HepG2 (cell line): ENCODE measurements around the gene TM9SF2. TPM values are rescaled to one million over a fixed set of nuclear protein-coding genes. Genes with fewer than 3 reads are reported as not detected.

Experiments used
- ASH2L ChIP-seq: fragments of 300-600, 200-600 bp; sonication (generic); IDR thresholded peaks from 2 replicates; pipeline ENCODE4 v1.7.0; 2017; ENCODE audit warnings: low read depth, mild to moderate bottlenecking, moderate library complexity, mixed read lengths, low read length; ENCODE audit not compliant: insufficient read length
- CBFB ChIP-seq: sonication (generic); formaldehyde crosslinking; IDR thresholded peaks from 2 replicates; pipeline ENCODE4 v1.4.0; 2020; ENCODE audit warnings: missing genetic modification reagents
- CREB3 ChIP-seq: sonication (generic); formaldehyde crosslinking; IDR thresholded peaks from 2 replicates; pipeline ENCODE4 v1.5.0; 2020; ENCODE audit warnings: missing genetic modification reagents
- CSRNP1 ChIP-seq: sonication (generic); formaldehyde crosslinking; IDR thresholded peaks from 2 replicates; pipeline ENCODE4 v1.8.1; 2023; ENCODE audit warnings: mild to moderate bottlenecking, missing genetic modification reagents
- ELF3 ChIP-seq: IDR thresholded peaks from 2 replicates; pipeline ENCODE4 v1.6.1; 2016; ENCODE audit warnings: missing genetic modification reagents, missing compliant biosample characterization
- FOXM1 ChIP-seq: sonication (generic); formaldehyde crosslinking; IDR thresholded peaks from 2 replicates; pipeline ENCODE4 v1.5.0; 2020; ENCODE audit warnings: missing genetic modification reagents
- GATAD2A ChIP-seq: IDR thresholded peaks from 2 replicates; pipeline ENCODE4 v1.6.1; 2016
- HNF1B ChIP-seq: sonication (generic); formaldehyde crosslinking; IDR thresholded peaks from 2 replicates; pipeline ENCODE4 v1.5.1; 2020; ENCODE audit warnings: mild to moderate bottlenecking, moderate library complexity, missing genetic modification reagents
- HNF4A ChIP-seq: sonication (generic); formaldehyde crosslinking; IDR thresholded peaks from 2 replicates; pipeline ENCODE4 v1.4.0; 2020; ENCODE audit warnings: missing genetic modification reagents
- MAX ChIP-seq: IDR thresholded peaks from 2 replicates; pipeline ENCODE4 v1.6.1; 2012; ENCODE audit warnings: inconsistent platforms
- PHF5A ChIP-seq: IDR thresholded peaks from one replicate; pipeline ENCODE4 v1.6.1; 2018; ENCODE audit warnings: low read depth, missing genetic modification reagents; ENCODE audit not compliant: unreplicated experiment
- PLSCR1 ChIP-seq: sonication (generic); formaldehyde crosslinking; IDR thresholded peaks from 2 replicates; pipeline ENCODE4 v1.5.0; 2020; ENCODE audit warnings: missing genetic modification reagents, mild to moderate bottlenecking, borderline replicate concordance
- SALL1 ChIP-seq: sonication (generic); formaldehyde crosslinking; IDR thresholded peaks from 2 replicates; pipeline ENCODE4 v1.8.0; 2022; ENCODE audit warnings: mild to moderate bottlenecking, missing genetic modification reagents
- SNRNP70 ChIP-seq: fragments of 200-400 bp; formaldehyde crosslinking; IDR thresholded peaks from 2 replicates; pipeline ENCODE4 v1.6.1; 2017; ENCODE audit warnings: mild to moderate bottlenecking, low read depth, low read length, moderate library complexity
- SYNCRIP ChIP-seq: fragments of 200-400 bp; formaldehyde crosslinking; IDR thresholded peaks from 2 replicates; pipeline ENCODE4 v1.6.1; 2018; ENCODE audit warnings: mild to moderate bottlenecking, low read depth, low read length; ENCODE audit not compliant: insufficient read depth
- XBP1 ChIP-seq: sonication (generic); formaldehyde crosslinking; IDR thresholded peaks from 2 replicates; pipeline ENCODE4 v1.5.0; 2020; ENCODE audit warnings: missing genetic modification reagents
- ZBTB3 ChIP-seq: sonication (generic); formaldehyde crosslinking; IDR thresholded peaks from 2 replicates; pipeline ENCODE4 v1.4.0; 2020; ENCODE audit warnings: low read depth, mild to moderate bottlenecking, moderate library complexity, missing genetic modification reagents, borderline replicate concordance
- ZBTB42 ChIP-seq: sonication (generic); formaldehyde crosslinking; IDR thresholded peaks from 2 replicates; pipeline ENCODE4 v1.5.0; 2020; ENCODE audit warnings: mild to moderate bottlenecking, missing genetic modification reagents
- ZNF207 ChIP-seq: fragments of 450-650 bp; IDR thresholded peaks from 2 replicates; pipeline ENCODE4 v1.6.1; 2016; ENCODE audit warnings: antibody characterized with exemption, borderline replicate concordance
- ZNF224 ChIP-seq: sonication (generic); formaldehyde crosslinking; IDR thresholded peaks from 2 replicates; pipeline ENCODE4 v1.5.0; 2020; ENCODE audit warnings: mild to moderate bottlenecking, missing genetic modification reagents
- ZNF263 ChIP-seq: sonication (generic); formaldehyde crosslinking; IDR thresholded peaks from 2 replicates; pipeline ENCODE4 v1.4.0; 2020; ENCODE audit warnings: missing genetic modification reagents
- ZNF382 ChIP-seq: sonication (generic); formaldehyde crosslinking; IDR thresholded peaks from 2 replicates; pipeline ENCODE4 v1.5.0; 2020; ENCODE audit warnings: missing genetic modification reagents, mild to moderate bottlenecking, borderline replicate concordance
- ZNF782 ChIP-seq: sonication (generic); formaldehyde crosslinking; IDR thresholded peaks from 2 replicates; pipeline ENCODE4 v1.4.0; 2020; ENCODE audit warnings: missing genetic modification reagents, mild to moderate bottlenecking, borderline replicate concordance
- polyA plus RNA-seq, 8 experiments: library from polyadenylated mRNA; depleted of rRNA in 3 of 8; stranded (reverse) in 7 of 8; unstranded in 1 of 8; fragments of >200 nt; fragmentation: Illumina TruSeq in 4 of 8; extraction: Trizol in 4 of 8; gene quantifications; 2 replicates each; pipeline versions ENCODE4 v1.2.1 to v1.2.3, GENCODE V29; 2011 to 2016; ENCODE audit warnings: low read depth in 4 of 8, missing spikeins in 1 of 8, mixed read lengths in 1 of 8; ENCODE audit not compliant: insufficient read depth in 1 of 8
- total RNA-seq, 5 experiments: library from RNA; depleted of rRNA; stranded (reverse); fragments of >200 nt; fragmentation: Illumina TruSeq; extraction: Trizol; gene quantifications; 2 replicates each; pipeline ENCODE4 v1.2.3, GENCODE V29; 2016; ENCODE audit warnings: low read depth in 1 of 5

Gene TM9SF2
- total and polyA plus RNA-seq, 2 of the 13 experiments (the other 11 are each of a cell fraction or from before 2014, with no cell fraction given), result 94.1 to 123 TPM

GRCh38 chr13:99498171-99499161, 2.8 kb upstream of the TM9SF2 start (continued):
- TF ChIP-seq HNF1B, result peak; percentile 92
- TF ChIP-seq ZNF382 (CRISPR knock-in tag), result no peak
- TF ChIP-seq ASH2L, result peak; percentile 58
- TF ChIP-seq PLSCR1 (CRISPR knock-in tag), result no peak
- no peak for TF ChIP-seq SNRNP70
- TF ChIP-seq CSRNP1 (CRISPR knock-in tag), result peak; percentile 73
- peak; percentile 89; the same call in 1 of the 2 replicates for TF ChIP-seq XBP1 (CRISPR knock-in tag)
- TF ChIP-seq GATAD2A (CRISPR knock-in tag), result 0 out of 2 replicates have a peak, but pooled peaks have one; percentile 24
- TF ChIP-seq ZNF782, result peak; percentile 48; the same call in 1 of the 2 replicates
- TF ChIP-seq ZNF263, result no peak
- no peak for TF ChIP-seq ZNF207
- 0 out of 2 replicates have a peak, but pooled peaks have one; percentile 60 for TF ChIP-seq ZNF224 (CRISPR knock-in tag)
- TF ChIP-seq FOXM1, result no peak
- TF ChIP-seq ZBTB42 (CRISPR knock-in tag), result no peak
- no peak for TF ChIP-seq SYNCRIP
- TF ChIP-seq HNF4A, result 0 out of 2 replicates have a peak, but pooled peaks have one; percentile 8
- no peak; the same call in 1 of the 2 replicates for TF ChIP-seq CBFB (CRISPR knock-in tag)
- 0 out of 2 replicates have a peak, but pooled peaks have one; percentile 34 for TF ChIP-seq ZBTB3
- TF ChIP-seq ELF3, result peak; percentile 80
- peak; percentile 84 for TF ChIP-seq PHF5A
- TF ChIP-seq CREB3 (CRISPR knock-in tag), result no peak
- TF ChIP-seq SALL1 (CRISPR knock-in tag), result peak; percentile 71
- peak; percentile 77 for TF ChIP-seq MAX
